Measurements from ENCODE around the gene KREMEN1.

The KREMEN1 gene

GRCh38 chr22:29049655-29050263 lies 23.1 kb upstream of the KREMEN1 start:
- no peak for DNase-seq

GRCh38 chr22:29050457-29050856 lies 22.4 kb upstream of the KREMEN1 start:
- no peak overlapping the region for H3K27ac ChIP-seq (ENCODE audit: insufficient read depth, low read length, poor library complexity, severe bottlenecking)
- H3K9me3 ChIP-seq (ENCODE audit: control insufficient read depth, low read length): no peaks in the 10 kb centered on the region
- H3K4me3 ChIP-seq (ENCODE audit: insufficient read depth, low read depth, low read length, poor library complexity, severe bottlenecking): no peak overlapping the region
- no peaks in the 10 kb centered on the region for H3K4me1 ChIP-seq (ENCODE audit: control insufficient read depth, insufficient read depth, low read length, poor library complexity, severe bottlenecking)
- H3K36me3 ChIP-seq (ENCODE audit: control insufficient read depth, insufficient read depth, low read length): no peaks in the 10 kb centered on the region
- no peak for DNase-seq
- no peaks in the 10 kb centered on the region for H3K27me3 ChIP-seq (replicated peaks; ENCODE audit: control insufficient read depth, insufficient read depth, low read length, poor library complexity, severe bottlenecking)

More at GRCh38 chr22:29049655-29050263, 23.1 kb upstream of the KREMEN1 start:
- Histone ChIP-seq H3K27ac (ENCODE audit: insufficient read depth, low read length, poor library complexity, severe bottlenecking) (no peak overlapping the region), H3K36me3 (ENCODE audit: control insufficient read depth, insufficient read depth, low read length) (no peaks in the 10 kb centered on the region), H3K4me1 (ENCODE audit: control insufficient read depth, insufficient read depth, low read length, poor library complexity, severe bottlenecking) (no peaks in the 10 kb centered on the region), H3K27me3 (replicated peaks; ENCODE audit: control insufficient read depth, insufficient read depth, low read length, poor library complexity, severe bottlenecking) (no peaks in the 10 kb centered on the region), H3K4me3 (ENCODE audit: insufficient read depth, low read depth, low read length, poor library complexity, severe bottlenecking) (no peak overlapping the region), H3K9me3 (ENCODE audit: control insufficient read depth, low read length) (no peaks in the 10 kb centered on the region)

- Histone ChIP-seq H3K4me1 (ENCODE audit: control insufficient read depth, insufficient read depth, low read length, poor library complexity, severe bottlenecking) (no peaks in the 10 kb centered on the region), H3K9me3 (ENCODE audit: control insufficient read depth, low read length) (no peaks in the 10 kb centered on the region), H3K36me3 (ENCODE audit: control insufficient read depth, insufficient read depth, low read length) (no peaks in the 10 kb centered on the region), H3K27ac (ENCODE audit: insufficient read depth, low read length, poor library complexity, severe bottlenecking) (no peak overlapping the region), H3K4me3 (ENCODE audit: insufficient read depth, low read depth, low read length, poor library complexity, severe bottlenecking) (no peak overlapping the region), H3K27me3 (replicated peaks; ENCODE audit: control insufficient read depth, insufficient read depth, low read length, poor library complexity, severe bottlenecking) (no peaks in the 10 kb centered on the region)
- DNase-seq: no peak
Observed at GRCh38 chr22:29053048-29053702, 19.7 kb upstream of the KREMEN1 start.

GRCh38 chr22:29054251-29054767 lies 18.5 kb upstream of the KREMEN1 start:
- Histone ChIP-seq H3K27ac (ENCODE audit: insufficient read depth, low read length, poor library complexity, severe bottlenecking) (no peak overlapping the region), H3K36me3 (ENCODE audit: control insufficient read depth, insufficient read depth, low read length) (no peaks in the 10 kb centered on the region)
- DNase-seq: no peak

GRCh38 chr22:29055192-29055830 lies 17.5 kb upstream of the KREMEN1 start:
- H3K4me3 ChIP-seq (ENCODE audit: insufficient read depth, low read depth, low read length, poor library complexity, severe bottlenecking): no peak overlapping the region
- DNase-seq: no peak
- H3K9me3 ChIP-seq (ENCODE audit: control insufficient read depth, low read length): no peaks in the 10 kb centered on the region
- no peak overlapping the region for H3K27ac ChIP-seq (ENCODE audit: insufficient read depth, low read length, poor library complexity, severe bottlenecking)
- no peaks in the 10 kb centered on the region for H3K27me3 ChIP-seq (replicated peaks; ENCODE audit: control insufficient read depth, insufficient read depth, low read length, poor library complexity, severe bottlenecking)
- H3K36me3 ChIP-seq (ENCODE audit: control insufficient read depth, insufficient read depth, low read length): no peaks in the 10 kb centered on the region
- H3K4me1 ChIP-seq (ENCODE audit: control insufficient read depth, insufficient read depth, low read length, poor library complexity, severe bottlenecking): no peaks in the 10 kb centered on the region

More at GRCh38 chr22:29054251-29054767, 18.5 kb upstream of the KREMEN1 start:
- H3K4me3 ChIP-seq (ENCODE audit: insufficient read depth, low read depth, low read length, poor library complexity, severe bottlenecking): no peak overlapping the region
- H3K4me1 ChIP-seq (ENCODE audit: control insufficient read depth, insufficient read depth, low read length, poor library complexity, severe bottlenecking): no peaks in the 10 kb centered on the region
- H3K9me3 ChIP-seq (ENCODE audit: control insufficient read depth, low read length): no peaks in the 10 kb centered on the region
- no peaks in the 10 kb centered on the region for H3K27me3 ChIP-seq (replicated peaks; ENCODE audit: control insufficient read depth, insufficient read depth, low read length, poor library complexity, severe bottlenecking)

GRCh38 chr22:29056472-29056871 lies 16.4 kb upstream of the KREMEN1 start:
- no peaks in the 10 kb centered on the region for H3K9me3 ChIP-seq (ENCODE audit: control insufficient read depth, low read length)
- DNase-seq: no peak
- H3K36me3 ChIP-seq (ENCODE audit: control insufficient read depth, insufficient read depth, low read length): no peaks in the 10 kb centered on the region
- no peak overlapping the region for H3K27ac ChIP-seq (ENCODE audit: insufficient read depth, low read length, poor library complexity, severe bottlenecking)
- no peak overlapping the region for H3K4me3 ChIP-seq (ENCODE audit: insufficient read depth, low read depth, low read length, poor library complexity, severe bottlenecking)
- H3K4me1 ChIP-seq (ENCODE audit: control insufficient read depth, insufficient read depth, low read length, poor library complexity, severe bottlenecking): no peaks in the 10 kb centered on the region
- no peaks in the 10 kb centered on the region for H3K27me3 ChIP-seq (replicated peaks; ENCODE audit: control insufficient read depth, insufficient read depth, low read length, poor library complexity, severe bottlenecking)

- H3K4me3 ChIP-seq (ENCODE audit: insufficient read depth, low read depth, low read length, poor library complexity, severe bottlenecking): no peak overlapping the region
- H3K4me1 ChIP-seq (ENCODE audit: control insufficient read depth, insufficient read depth, low read length, poor library complexity, severe bottlenecking): peaks cover under 1% of the 10 kb centered on the region
- no peaks in the 10 kb centered on the region for H3K36me3 ChIP-seq (ENCODE audit: control insufficient read depth, insufficient read depth, low read length)
- H3K27ac ChIP-seq (ENCODE audit: insufficient read depth, low read length, poor library complexity, severe bottlenecking): no peak overlapping the region
- DNase-seq: no peak
- no peaks in the 10 kb centered on the region for H3K27me3 ChIP-seq (replicated peaks; ENCODE audit: control insufficient read depth, insufficient read depth, low read length, poor library complexity, severe bottlenecking)
- H3K9me3 ChIP-seq (ENCODE audit: control insufficient read depth, low read length): no peaks in the 10 kb centered on the region
Observed at GRCh38 chr22:29060251-29060869, 12.5 kb upstream of the KREMEN1 start.

GRCh38 chr22:29060931-29061330 lies 11.9 kb upstream of the KREMEN1 start:
- Histone ChIP-seq H3K4me3 (ENCODE audit: insufficient read depth, low read depth, low read length, poor library complexity, severe bottlenecking) (no peak overlapping the region), H3K9me3 (ENCODE audit: control insufficient read depth, low read length) (no peaks in the 10 kb centered on the region), H3K27me3 (replicated peaks; ENCODE audit: control insufficient read depth, insufficient read depth, low read length, poor library complexity, severe bottlenecking) (no peaks in the 10 kb centered on the region), H3K4me1 (ENCODE audit: control insufficient read depth, insufficient read depth, low read length, poor library complexity, severe bottlenecking) (peaks cover 4% of the 10 kb centered on the region), H3K36me3 (ENCODE audit: control insufficient read depth, insufficient read depth, low read length) (no peaks in the 10 kb centered on the region), H3K27ac (ENCODE audit: insufficient read depth, low read length, poor library complexity, severe bottlenecking) (no peak overlapping the region)
- DNase-seq: no peak

- H3K27ac ChIP-seq (ENCODE audit: insufficient read depth, low read length, poor library complexity, severe bottlenecking): no peak within 1 kb of the TSS
- no peak for DNase-seq
- H3K36me3 ChIP-seq (ENCODE audit: control insufficient read depth, insufficient read depth, low read length): no peaks in the 10 kb centered on the region
- no peaks in the 10 kb centered on the region for H3K9me3 ChIP-seq (ENCODE audit: control insufficient read depth, low read length)
- H3K27me3 ChIP-seq (replicated peaks; ENCODE audit: control insufficient read depth, insufficient read depth, low read length, poor library complexity, severe bottlenecking): no peaks in the 10 kb centered on the region
- H3K4me3 ChIP-seq (ENCODE audit: insufficient read depth, low read depth, low read length, poor library complexity, severe bottlenecking): no peak within 1 kb of the TSS
- H3K4me1 ChIP-seq (ENCODE audit: control insufficient read depth, insufficient read depth, low read length, poor library complexity, severe bottlenecking): peaks cover 4% of the 10 kb centered on the region
Observed at GRCh38 chr22:29061773-29062172, 11.1 kb upstream of the KREMEN1 start, which contains the start of gene C22orf31. Gene C22orf31 (minus strand): TSS chr22:29061831. CDS start chr22:29061792, 39 bp downstream.

Measured in effector memory CD4-positive, alpha-beta T cell (primary cell).